ENCODE results near the gene UGT2B7. TPM values are rescaled to one million over a fixed set of nuclear protein-coding genes. Genes with fewer than 3 reads are reported as not detected.

The UGT2B7 gene
- total and polyA plus RNA-seq, 2 of the 13 experiments (the other 11 are each of a cell fraction or from before 2014, with no cell fraction given) = 26.8 to 41.8 TPM

DNA sequence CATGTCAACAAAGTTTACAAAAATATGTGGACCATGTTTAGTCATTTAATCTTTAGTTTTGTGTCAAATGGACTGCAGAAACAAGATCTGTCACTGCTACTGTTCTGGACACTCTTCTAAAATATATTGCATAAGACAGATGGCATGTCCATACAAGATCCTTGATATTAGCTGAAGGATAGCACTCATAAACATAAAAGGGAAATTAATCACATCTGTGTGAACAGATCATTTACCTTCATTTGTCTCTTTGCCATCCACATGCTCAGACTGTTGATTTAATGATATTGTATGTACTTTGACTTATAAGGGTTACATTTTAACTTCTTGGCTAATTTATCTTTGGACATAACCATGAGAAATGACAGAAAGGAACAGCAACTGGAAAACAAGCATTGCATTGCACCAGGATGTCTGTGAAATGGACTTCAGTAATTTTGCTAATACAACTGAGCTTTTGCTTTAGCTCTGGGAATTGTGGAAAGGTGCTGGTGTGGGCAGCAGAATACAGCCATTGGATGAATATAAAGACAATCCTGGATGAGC is at the start of gene UGT2B7 (continued):
- TF ChIP-seq, protein P1, sequence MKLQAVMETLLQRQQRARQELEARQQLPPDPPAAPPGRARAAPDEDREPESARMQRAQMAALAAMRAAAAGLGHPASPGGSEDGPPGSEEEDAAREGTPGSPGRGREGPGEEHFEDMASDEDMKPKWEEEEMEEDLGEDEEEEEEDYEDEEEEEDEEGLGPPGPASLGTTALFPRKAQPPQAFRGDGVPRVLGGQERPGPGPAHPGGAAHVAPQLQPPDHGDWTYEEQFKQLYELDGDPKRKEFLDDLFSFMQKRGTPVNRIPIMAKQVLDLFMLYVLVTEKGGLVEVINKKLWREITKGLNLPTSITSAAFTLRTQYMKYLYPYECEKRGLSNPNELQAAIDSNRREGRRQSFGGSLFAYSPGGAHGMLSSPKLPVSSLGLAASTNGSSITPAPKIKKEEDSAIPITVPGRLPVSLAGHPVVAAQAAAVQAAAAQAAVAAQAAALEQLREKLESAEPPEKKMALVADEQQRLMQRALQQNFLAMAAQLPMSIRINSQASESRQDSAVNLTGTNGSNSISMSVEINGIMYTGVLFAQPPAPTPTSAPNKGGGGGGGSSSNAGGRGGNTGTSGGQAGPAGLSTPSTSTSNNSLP (IDR thresholded peaks at IDR 0.05; ENCODE audit: low read depth, low read length) = peak; percentile 78
- TF ChIP-seq EED (CRISPR knock-in tag; IDR thresholded peaks at IDR 0.05) = no peak
- TF ChIP-seq ZNF30 (CRISPR knock-in tag; IDR thresholded peaks at IDR 0.05) = no peak
- peak; percentile 29; the same call in 1 of the 2 replicates for TF ChIP-seq HNF4G (IDR thresholded peaks at IDR 0.05; ENCODE audit: borderline replicate concordance, low read depth, low read length)
- no peak for TF ChIP-seq HNF4G (CRISPR knock-in tag; IDR thresholded peaks at IDR 0.05; ENCODE audit: borderline replicate concordance, low read depth)
- TF ChIP-seq ZNF121 (CRISPR knock-in tag; IDR thresholded peaks at IDR 0.05) = no peak
- TF ChIP-seq, protein P2, sequence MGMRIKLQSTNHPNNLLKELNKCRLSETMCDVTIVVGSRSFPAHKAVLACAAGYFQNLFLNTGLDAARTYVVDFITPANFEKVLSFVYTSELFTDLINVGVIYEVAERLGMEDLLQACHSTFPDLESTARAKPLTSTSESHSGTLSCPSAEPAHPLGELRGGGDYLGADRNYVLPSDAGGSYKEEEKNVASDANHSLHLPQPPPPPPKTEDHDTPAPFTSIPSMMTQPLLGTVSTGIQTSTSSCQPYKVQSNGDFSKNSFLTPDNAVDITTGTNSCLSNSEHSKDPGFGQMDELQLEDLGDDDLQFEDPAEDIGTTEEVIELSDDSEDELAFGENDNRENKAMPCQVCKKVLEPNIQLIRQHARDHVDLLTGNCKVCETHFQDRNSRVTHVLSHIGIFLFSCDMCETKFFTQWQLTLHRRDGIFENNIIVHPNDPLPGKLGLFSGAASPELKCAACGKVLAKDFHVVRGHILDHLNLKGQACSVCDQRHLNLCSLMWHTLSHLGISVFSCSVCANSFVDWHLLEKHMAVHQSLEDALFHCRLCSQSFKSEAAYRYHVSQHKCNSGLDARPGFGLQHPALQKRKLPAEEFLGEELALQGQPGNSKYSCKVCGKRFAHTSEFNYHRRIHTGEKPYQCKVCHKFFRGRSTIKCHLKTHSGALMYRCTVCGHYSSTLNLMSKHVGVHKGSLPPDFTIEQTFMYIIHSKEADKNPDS (CRISPR knock-in tag; IDR thresholded peaks at IDR 0.05) = no peak
- TF ChIP-seq MIXL1 (CRISPR knock-in tag; IDR thresholded peaks at IDR 0.05) = peak; percentile 98
- peak; percentile 73; the same call in 1 of the 2 replicates for TF ChIP-seq MEIS2 (CRISPR knock-in tag; IDR thresholded peaks at IDR 0.05)
- no peak for TF ChIP-seq SNAPC2 (CRISPR knock-in tag; IDR thresholded peaks at IDR 0.05)
- TF ChIP-seq MIER2 (CRISPR knock-in tag; IDR thresholded peaks at IDR 0.05) = 0 out of 2 replicates have a peak, but pooled peaks have one; percentile 40
- TF ChIP-seq, protein P3, sequence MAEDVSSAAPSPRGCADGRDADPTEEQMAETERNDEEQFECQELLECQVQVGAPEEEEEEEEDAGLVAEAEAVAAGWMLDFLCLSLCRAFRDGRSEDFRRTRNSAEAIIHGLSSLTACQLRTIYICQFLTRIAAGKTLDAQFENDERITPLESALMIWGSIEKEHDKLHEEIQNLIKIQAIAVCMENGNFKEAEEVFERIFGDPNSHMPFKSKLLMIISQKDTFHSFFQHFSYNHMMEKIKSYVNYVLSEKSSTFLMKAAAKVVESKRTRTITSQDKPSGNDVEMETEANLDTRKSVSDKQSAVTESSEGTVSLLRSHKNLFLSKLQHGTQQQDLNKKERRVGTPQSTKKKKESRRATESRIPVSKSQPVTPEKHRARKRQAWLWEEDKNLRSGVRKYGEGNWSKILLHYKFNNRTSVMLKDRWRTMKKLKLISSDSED (CRISPR knock-in tag; IDR thresholded peaks at IDR 0.05) = no peak
- TF ChIP-seq, protein P4, sequence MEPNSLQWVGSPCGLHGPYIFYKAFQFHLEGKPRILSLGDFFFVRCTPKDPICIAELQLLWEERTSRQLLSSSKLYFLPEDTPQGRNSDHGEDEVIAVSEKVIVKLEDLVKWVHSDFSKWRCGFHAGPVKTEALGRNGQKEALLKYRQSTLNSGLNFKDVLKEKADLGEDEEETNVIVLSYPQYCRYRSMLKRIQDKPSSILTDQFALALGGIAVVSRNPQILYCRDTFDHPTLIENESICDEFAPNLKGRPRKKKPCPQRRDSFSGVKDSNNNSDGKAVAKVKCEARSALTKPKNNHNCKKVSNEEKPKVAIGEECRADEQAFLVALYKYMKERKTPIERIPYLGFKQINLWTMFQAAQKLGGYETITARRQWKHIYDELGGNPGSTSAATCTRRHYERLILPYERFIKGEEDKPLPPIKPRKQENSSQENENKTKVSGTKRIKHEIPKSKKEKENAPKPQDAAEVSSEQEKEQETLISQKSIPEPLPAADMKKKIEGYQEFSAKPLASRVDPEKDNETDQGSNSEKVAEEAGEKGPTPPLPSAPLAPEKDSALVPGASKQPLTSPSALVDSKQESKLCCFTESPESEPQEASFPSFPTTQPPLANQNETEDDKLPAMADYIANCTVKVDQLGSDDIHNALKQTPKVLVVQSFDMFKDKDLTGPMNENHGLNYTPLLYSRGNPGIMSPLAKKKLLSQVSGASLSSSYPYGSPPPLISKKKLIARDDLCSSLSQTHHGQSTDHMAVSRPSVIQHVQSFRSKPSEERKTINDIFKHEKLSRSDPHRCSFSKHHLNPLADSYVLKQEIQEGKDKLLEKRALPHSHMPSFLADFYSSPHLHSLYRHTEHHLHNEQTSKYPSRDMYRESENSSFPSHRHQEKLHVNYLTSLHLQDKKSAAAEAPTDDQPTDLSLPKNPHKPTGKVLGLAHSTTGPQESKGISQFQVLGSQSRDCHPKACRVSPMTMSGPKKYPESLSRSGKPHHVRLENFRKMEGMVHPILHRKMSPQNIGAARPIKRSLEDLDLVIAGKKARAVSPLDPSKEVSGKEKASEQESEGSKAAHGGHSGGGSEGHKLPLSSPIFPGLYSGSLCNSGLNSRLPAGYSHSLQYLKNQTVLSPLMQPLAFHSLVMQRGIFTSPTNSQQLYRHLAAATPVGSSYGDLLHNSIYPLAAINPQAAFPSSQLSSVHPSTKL (CRISPR knock-in tag; IDR thresholded peaks at IDR 0.05) = peak; percentile 96
- TF ChIP-seq, protein P5, sequence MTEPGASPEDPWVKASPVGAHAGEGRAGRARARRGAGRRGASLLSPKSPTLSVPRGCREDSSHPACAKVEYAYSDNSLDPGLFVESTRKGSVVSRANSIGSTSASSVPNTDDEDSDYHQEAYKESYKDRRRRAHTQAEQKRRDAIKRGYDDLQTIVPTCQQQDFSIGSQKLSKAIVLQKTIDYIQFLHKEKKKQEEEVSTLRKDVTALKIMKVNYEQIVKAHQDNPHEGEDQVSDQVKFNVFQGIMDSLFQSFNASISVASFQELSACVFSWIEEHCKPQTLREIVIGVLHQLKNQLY (CRISPR knock-in tag; IDR thresholded peaks at IDR 0.05) = peak; percentile 82
- no peak for TF ChIP-seq ESRRA (CRISPR knock-in tag; IDR thresholded peaks at IDR 0.05; ENCODE audit: low read depth)
- no peak for TF ChIP-seq SRY (CRISPR knock-in tag; IDR thresholded peaks at IDR 0.05)
- no peak for TF ChIP-seq PAX8 (CRISPR knock-in tag; IDR thresholded peaks at IDR 0.05; ENCODE audit: borderline replicate concordance)
- TF ChIP-seq SETDB1 (CRISPR knock-in tag; IDR thresholded peaks at IDR 0.05; ENCODE audit: borderline replicate concordance) = no peak
